GM13977 (cell line): ENCODE measurements around the gene PCYT2.

ENCODE experiments used
- DNase-seq: peaks from one replicate; pipeline ENCODE4 v3.0.0; 2012; ENCODE audit warnings: low spot score
- in situ Hi-C: fragments of 300-500 bp; cut with MboI; formaldehyde crosslinking; loops from one replicate; pipeline ENCODE4 v1.12.0; 2022; ENCODE audit warnings: low sequenced_read_pairs, low pct_unique_long_range_greater_than_20kb, mixed read lengths, inconsistent platforms; ENCODE audit not compliant: unreplicated experiment
- TF ChIP-seq, protein P1 (sequence below): IDR thresholded peaks from 2 replicates; pipeline ENCODE4 v1.5.1; 2012; ENCODE audit warnings: mild to moderate bottlenecking, control low read depth; ENCODE audit not compliant: insufficient read depth; ENCODE audit errors: extremely low read depth, missing control alignments

PCYT2 gene

DNA sequence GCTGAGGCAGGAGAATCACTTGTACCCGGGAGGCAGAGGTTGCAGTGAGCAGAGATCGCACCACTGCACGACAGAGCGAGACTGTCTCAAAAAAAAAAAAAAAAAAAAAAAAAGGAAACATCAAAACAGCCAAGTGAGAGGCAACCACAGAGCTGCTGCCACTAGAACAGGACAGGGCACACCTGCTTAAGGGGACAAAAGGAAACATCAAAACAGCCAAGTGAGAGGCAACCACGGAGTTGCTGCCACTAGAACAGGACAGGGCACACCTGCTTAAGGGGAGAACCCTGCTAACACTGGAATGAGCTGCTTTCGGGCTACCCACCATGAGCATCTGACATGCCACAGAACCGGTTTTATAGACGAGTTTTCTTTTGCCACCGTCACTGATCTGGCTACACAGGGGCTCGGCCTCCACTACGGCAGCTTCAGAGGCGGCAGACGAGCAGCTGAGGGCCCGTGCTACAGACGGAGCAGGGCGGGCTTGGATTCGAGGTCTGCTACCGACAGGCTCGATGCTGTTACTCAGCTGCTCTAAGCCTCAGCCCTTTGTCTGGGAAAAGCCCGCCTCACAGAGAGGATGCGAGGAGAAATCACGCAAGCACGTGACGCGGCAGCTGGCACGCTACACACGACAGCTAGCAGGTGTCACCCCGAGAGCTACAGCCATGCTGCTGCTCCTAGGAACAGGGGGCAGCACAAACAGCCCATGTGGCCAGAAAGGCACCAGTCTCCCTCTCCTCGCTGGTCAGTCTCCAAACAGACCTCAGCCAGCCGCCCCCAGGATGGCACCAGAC is 52.8 kb downstream of the PCYT2 start:
- DNase-seq = no peak
- in situ Hi-C loops = no loop called here
- TF ChIP-seq, protein P1, sequence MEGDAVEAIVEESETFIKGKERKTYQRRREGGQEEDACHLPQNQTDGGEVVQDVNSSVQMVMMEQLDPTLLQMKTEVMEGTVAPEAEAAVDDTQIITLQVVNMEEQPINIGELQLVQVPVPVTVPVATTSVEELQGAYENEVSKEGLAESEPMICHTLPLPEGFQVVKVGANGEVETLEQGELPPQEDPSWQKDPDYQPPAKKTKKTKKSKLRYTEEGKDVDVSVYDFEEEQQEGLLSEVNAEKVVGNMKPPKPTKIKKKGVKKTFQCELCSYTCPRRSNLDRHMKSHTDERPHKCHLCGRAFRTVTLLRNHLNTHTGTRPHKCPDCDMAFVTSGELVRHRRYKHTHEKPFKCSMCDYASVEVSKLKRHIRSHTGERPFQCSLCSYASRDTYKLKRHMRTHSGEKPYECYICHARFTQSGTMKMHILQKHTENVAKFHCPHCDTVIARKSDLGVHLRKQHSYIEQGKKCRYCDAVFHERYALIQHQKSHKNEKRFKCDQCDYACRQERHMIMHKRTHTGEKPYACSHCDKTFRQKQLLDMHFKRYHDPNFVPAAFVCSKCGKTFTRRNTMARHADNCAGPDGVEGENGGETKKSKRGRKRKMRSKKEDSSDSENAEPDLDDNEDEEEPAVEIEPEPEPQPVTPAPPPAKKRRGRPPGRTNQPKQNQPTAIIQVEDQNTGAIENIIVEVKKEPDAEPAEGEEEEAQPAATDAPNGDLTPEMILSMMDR = no peak

DNA sequence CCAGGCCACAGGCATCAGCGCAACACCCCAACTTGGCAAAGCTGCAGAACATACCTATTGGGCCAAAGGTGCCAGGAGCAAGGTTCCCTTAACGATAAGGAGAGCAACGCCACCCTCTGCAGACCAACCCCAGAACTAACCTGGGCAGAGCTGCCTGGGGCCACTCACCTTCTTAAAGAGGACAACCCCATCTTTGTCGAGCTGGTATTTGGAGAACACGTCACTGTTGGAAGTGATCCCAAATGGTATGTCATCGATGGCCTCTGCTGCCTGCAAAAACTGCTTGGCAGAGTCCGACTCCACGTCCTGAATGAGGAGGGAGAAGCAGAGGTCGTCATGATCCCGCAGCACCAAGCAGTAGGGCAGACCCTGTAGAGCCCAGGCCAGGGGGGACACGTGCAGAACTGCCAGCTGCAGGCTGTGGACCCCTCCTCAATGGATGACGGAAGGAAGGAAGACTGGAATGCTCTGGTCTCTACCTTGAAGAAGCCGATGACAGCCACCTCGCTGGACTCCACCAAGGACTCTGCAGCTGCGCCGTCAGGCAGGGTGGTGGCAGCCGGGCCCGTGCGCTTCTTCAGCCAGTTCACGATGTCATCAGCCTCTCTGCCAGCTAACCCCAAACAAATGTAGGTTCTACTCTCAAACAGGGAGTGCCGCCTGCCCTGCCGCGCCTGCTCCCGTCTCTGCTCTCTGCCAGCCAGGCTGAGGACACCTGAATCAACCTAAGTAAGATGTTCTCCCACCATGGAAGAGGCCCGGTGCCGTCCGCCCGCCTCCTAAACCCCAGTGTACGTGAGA is 56.0 kb downstream of the PCYT2 start:
- in situ Hi-C loops = no loop called here
- DNase-seq = no peak
- TF ChIP-seq, protein P1 = no peak

DNA sequence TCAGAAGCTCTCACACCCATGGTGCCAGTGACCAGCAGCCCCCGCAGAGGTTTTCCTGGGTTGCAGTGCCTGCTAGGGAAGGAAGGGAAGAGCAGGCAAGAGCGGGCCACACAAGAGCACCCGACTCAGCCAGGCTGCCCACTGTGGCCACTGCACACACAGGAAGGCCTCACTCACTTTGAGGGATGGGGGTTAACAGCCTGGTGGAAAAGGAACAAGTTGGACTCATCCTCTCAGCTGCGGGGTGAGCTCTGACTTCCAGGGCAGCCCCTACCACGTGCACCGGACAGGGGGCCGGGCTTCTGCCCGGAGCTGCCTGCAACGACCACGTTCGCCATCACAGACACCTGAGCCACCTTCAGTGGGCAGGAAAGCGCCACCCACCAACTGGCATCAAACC is 59.0 kb downstream of the PCYT2 start:
- in situ Hi-C loops = no loop called here
- DNase-seq = no peak
- TF ChIP-seq, protein P1 = no peak

- in situ Hi-C loops = no loop called here
- DNase-seq = no peak
- TF ChIP-seq, protein P1 = no peak
Observed at GRCh38 chr17:81851423-81851822, 59.8 kb downstream of the PCYT2 start.
